ENCODE data around the gene RNASEL.

GRCh38 chr1:182611326-182611725 is 22.3 kb upstream of the RNASEL start:
- TF ChIP-seq, protein P1, sequence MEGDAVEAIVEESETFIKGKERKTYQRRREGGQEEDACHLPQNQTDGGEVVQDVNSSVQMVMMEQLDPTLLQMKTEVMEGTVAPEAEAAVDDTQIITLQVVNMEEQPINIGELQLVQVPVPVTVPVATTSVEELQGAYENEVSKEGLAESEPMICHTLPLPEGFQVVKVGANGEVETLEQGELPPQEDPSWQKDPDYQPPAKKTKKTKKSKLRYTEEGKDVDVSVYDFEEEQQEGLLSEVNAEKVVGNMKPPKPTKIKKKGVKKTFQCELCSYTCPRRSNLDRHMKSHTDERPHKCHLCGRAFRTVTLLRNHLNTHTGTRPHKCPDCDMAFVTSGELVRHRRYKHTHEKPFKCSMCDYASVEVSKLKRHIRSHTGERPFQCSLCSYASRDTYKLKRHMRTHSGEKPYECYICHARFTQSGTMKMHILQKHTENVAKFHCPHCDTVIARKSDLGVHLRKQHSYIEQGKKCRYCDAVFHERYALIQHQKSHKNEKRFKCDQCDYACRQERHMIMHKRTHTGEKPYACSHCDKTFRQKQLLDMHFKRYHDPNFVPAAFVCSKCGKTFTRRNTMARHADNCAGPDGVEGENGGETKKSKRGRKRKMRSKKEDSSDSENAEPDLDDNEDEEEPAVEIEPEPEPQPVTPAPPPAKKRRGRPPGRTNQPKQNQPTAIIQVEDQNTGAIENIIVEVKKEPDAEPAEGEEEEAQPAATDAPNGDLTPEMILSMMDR (conservative IDR thresholded peaks at IDR 0.05) = no peak
- no peak for TF ChIP-seq ZFX (IDR thresholded peaks at IDR 0.05)

All from C4-2B (cell line).